HUES6 (cell line): ENCODE data around the gene TMCC3.

Source experiments
- H3K27ac ChIP-seq: 2 replicates; pipeline ENCODE4 v1.7.0; 2013; ENCODE audit warnings: low read depth, mild to moderate bottlenecking, low read length, inconsistent platforms
- H3K27me3 ChIP-seq: 2 replicates; pipeline ENCODE4 v1.6.1; 2013; ENCODE audit warnings: low read length; ENCODE audit not compliant: control insufficient read depth, insufficient read depth
- H3K36me3 ChIP-seq: 2 replicates; pipeline ENCODE4 v1.6.1; 2013; ENCODE audit warnings: low read length; ENCODE audit not compliant: control insufficient read depth, insufficient read depth
- H3K4me1 ChIP-seq: 2 replicates; pipeline ENCODE4 v1.6.1; 2013; ENCODE audit warnings: low read length; ENCODE audit not compliant: control insufficient read depth, insufficient read depth
- H3K4me3 ChIP-seq: 2 replicates; pipeline ENCODE4 v1.5.1; 2013; ENCODE audit warnings: low read depth, low read length
- H3K9ac ChIP-seq: one replicate; pipeline ENCODE4 v1.6.1; 2013; ENCODE audit warnings: mild to moderate bottlenecking, low read length
- H3K9me3 ChIP-seq: 2 replicates; pipeline ENCODE4 v1.6.1; 2013; ENCODE audit warnings: low read depth, low read length; ENCODE audit not compliant: control insufficient read depth, insufficient read depth

TMCC3 gene

GRCh38 chr12:94587266-94588241 lies 62.8 kb downstream of the TMCC3 start:
- Histone ChIP-seq H3K4me3 (no peak overlapping the region), H3K36me3 (no peaks in the 10 kb centered on the region), H3K4me1 (peaks cover 8% of the 10 kb centered on the region; the same call in 1 of the 2 replicates), H3K27ac (no peak overlapping the region), H3K27me3 (no peaks in the 10 kb centered on the region), H3K9ac (no peak overlapping the region), H3K9me3 (no peaks in the 10 kb centered on the region)

GRCh38 chr12:94586589-94587259 lies 63.6 kb downstream of the TMCC3 start:
- Histone ChIP-seq H3K27ac (no peak overlapping the region), H3K27me3 (no peaks in the 10 kb centered on the region), H3K9me3 (no peaks in the 10 kb centered on the region), H3K9ac (no peak overlapping the region), H3K4me3 (no peak overlapping the region), H3K36me3 (no peaks in the 10 kb centered on the region), H3K4me1 (peaks cover 8% of the 10 kb centered on the region; the same call in 1 of the 2 replicates)

GRCh38 chr12:94585626-94586025 lies 64.7 kb downstream of the TMCC3 start:
- Histone ChIP-seq H3K36me3 (no peaks in the 10 kb centered on the region), H3K27ac (no peak overlapping the region), H3K27me3 (no peaks in the 10 kb centered on the region), H3K9ac (no peak overlapping the region), H3K4me3 (no peak overlapping the region), H3K4me1 (peaks cover 8% of the 10 kb centered on the region; the same call in 1 of the 2 replicates), H3K9me3 (no peaks in the 10 kb centered on the region)

GRCh38 chr12:94584377-94584776 lies 66.0 kb downstream of the TMCC3 start:
- Histone ChIP-seq H3K4me3 (no peak overlapping the region), H3K4me1 (peaks cover 8% of the 10 kb centered on the region; the same call in 1 of the 2 replicates), H3K9ac (no peak overlapping the region), H3K9me3 (no peaks in the 10 kb centered on the region), H3K27me3 (no peaks in the 10 kb centered on the region), H3K27ac (no peak overlapping the region), H3K36me3 (no peaks in the 10 kb centered on the region)

- H3K9me3 ChIP-seq: no peaks in the 10 kb centered on the region
- H3K27ac ChIP-seq: no peak overlapping the region
- H3K4me3 ChIP-seq: no peak overlapping the region
- H3K27me3 ChIP-seq: no peaks in the 10 kb centered on the region
- H3K4me1 ChIP-seq: peaks cover 5% of the 10 kb centered on the region; the same call in 1 of the 2 replicates
- no peak overlapping the region for H3K9ac ChIP-seq
- no peaks in the 10 kb centered on the region for H3K36me3 ChIP-seq
These were observed 67.8 kb downstream of the TMCC3 start for GRCh38 chr12:94582591-94582990.

- no peaks in the 10 kb centered on the region for H3K4me1 ChIP-seq
- no peaks in the 10 kb centered on the region for H3K9me3 ChIP-seq
- H3K9ac ChIP-seq: no peak overlapping the region
- H3K36me3 ChIP-seq: 0 out of 2 replicates have a peak, but pooled peaks cover 2% of the 10 kb centered on the region
- H3K27me3 ChIP-seq: no peaks in the 10 kb centered on the region
- H3K4me3 ChIP-seq: no peak overlapping the region
- no peak overlapping the region for H3K27ac ChIP-seq
These were observed 74.5 kb downstream of the TMCC3 start for GRCh38 chr12:94575645-94576403.

GRCh38 chr12:94575024-94575423 lies 75.3 kb downstream of the TMCC3 start:
- H3K36me3 ChIP-seq: 0 out of 2 replicates have a peak, but pooled peaks cover 3% of the 10 kb centered on the region

GRCh38 chr12:94571556-94571955 lies 78.8 kb downstream of the TMCC3 start:
- Histone ChIP-seq H3K9me3 (no peaks in the 10 kb centered on the region), H3K4me3 (no peak overlapping the region), H3K9ac (no peak overlapping the region), H3K27me3 (no peaks in the 10 kb centered on the region), H3K36me3 (0 out of 2 replicates have a peak, but pooled peaks cover 3% of the 10 kb centered on the region), H3K27ac (no peak overlapping the region), H3K4me1 (no peaks in the 10 kb centered on the region; the same call in 1 of the 2 replicates)

More at GRCh38 chr12:94575024-94575423, 75.3 kb downstream of the TMCC3 start:
- no peaks in the 10 kb centered on the region for H3K9me3 ChIP-seq
- no peaks in the 10 kb centered on the region for H3K4me1 ChIP-seq
- no peak overlapping the region for H3K27ac ChIP-seq
- no peak overlapping the region for H3K4me3 ChIP-seq
- H3K27me3 ChIP-seq: no peaks in the 10 kb centered on the region
- H3K9ac ChIP-seq: no peak overlapping the region

GRCh38 chr12:94570161-94570560 lies 80.2 kb downstream of the TMCC3 start:
- H3K27ac ChIP-seq: no peak overlapping the region
- 0 out of 2 replicates have a peak, but pooled peaks cover 3% of the 10 kb centered on the region for H3K36me3 ChIP-seq
- H3K9ac ChIP-seq: no peak overlapping the region

GRCh38 chr12:94567761-94568160 lies 82.6 kb downstream of the TMCC3 start:
- H3K9ac ChIP-seq: no peak overlapping the region
- no peaks in the 10 kb centered on the region for H3K9me3 ChIP-seq
- no peaks in the 10 kb centered on the region for H3K27me3 ChIP-seq
- H3K4me3 ChIP-seq: no peak overlapping the region
- H3K36me3 ChIP-seq: 0 out of 2 replicates have a peak, but pooled peaks cover 3% of the 10 kb centered on the region
- no peak overlapping the region for H3K27ac ChIP-seq
- no peaks in the 10 kb centered on the region; the same call in 1 of the 2 replicates for H3K4me1 ChIP-seq

More at GRCh38 chr12:94570161-94570560, 80.2 kb downstream of the TMCC3 start:
- Histone ChIP-seq H3K4me1 (no peaks in the 10 kb centered on the region; the same call in 1 of the 2 replicates), H3K9me3 (no peaks in the 10 kb centered on the region), H3K4me3 (no peak overlapping the region), H3K27me3 (no peaks in the 10 kb centered on the region)
